ENCODE data around the gene PSORS1C1.
"Not testable (repeated sequence)": the region's sequence is repeated elsewhere in the genome, so short reads cannot be mapped to it uniquely, and the experiment has no call there.

The PSORS1C1 gene, protein sequence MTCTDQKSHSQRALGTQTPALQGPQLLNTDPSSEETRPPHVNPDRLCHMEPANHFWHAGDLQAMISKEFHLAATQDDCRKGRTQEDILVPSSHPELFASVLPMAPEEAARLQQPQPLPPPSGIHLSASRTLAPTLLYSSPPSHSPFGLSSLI

DNA sequence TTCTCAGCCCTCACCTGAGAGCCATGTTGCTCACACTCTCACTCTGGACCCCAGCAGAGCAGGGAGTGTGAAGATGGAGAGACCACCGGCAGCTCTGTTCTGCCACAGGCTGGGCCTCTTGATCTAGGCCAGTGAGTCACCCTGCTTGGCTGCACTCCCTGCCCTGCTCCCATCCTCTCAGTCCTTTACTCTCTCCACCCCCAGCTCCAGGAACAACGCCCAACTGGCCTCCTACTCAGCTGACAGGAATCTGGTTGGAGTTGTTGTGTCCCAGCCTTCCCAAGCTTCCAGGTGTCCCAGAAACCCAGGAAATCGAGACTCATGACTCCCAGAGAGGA is at the start of gene PSORS1C1:
PSORS1C1 (plus strand) TSS at position 260 of the 338 bp plus-strand sequence. CDS start 14,833 bp downstream, outside the sequence.
- ChIA-PET POLR2A (ENCODE audit: low non-redundant PET) (interaction anchor here (0.6 kb wide), 1 partner anchor 27 kb away, joined by 3 read pairs; no protein-coding TSS in a partner anchor), CTCF (interaction anchor here (0.7 to 1.3 kb wide), 4 partner anchors 12 to 380 kb away, joined by 3 to 5 read pairs (median 3); no protein-coding TSS in a partner anchor)
- TF ChIP-seq, protein P1, sequence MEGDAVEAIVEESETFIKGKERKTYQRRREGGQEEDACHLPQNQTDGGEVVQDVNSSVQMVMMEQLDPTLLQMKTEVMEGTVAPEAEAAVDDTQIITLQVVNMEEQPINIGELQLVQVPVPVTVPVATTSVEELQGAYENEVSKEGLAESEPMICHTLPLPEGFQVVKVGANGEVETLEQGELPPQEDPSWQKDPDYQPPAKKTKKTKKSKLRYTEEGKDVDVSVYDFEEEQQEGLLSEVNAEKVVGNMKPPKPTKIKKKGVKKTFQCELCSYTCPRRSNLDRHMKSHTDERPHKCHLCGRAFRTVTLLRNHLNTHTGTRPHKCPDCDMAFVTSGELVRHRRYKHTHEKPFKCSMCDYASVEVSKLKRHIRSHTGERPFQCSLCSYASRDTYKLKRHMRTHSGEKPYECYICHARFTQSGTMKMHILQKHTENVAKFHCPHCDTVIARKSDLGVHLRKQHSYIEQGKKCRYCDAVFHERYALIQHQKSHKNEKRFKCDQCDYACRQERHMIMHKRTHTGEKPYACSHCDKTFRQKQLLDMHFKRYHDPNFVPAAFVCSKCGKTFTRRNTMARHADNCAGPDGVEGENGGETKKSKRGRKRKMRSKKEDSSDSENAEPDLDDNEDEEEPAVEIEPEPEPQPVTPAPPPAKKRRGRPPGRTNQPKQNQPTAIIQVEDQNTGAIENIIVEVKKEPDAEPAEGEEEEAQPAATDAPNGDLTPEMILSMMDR (conservative IDR thresholded peaks at IDR 0.05; ENCODE audit: low read depth), result no peak
- peak; percentile 97 for DNase-seq (ENCODE audit: low spot score)
- peak within 1 kb of the TSS; percentile 93 for H3K27ac ChIP-seq

DNA sequence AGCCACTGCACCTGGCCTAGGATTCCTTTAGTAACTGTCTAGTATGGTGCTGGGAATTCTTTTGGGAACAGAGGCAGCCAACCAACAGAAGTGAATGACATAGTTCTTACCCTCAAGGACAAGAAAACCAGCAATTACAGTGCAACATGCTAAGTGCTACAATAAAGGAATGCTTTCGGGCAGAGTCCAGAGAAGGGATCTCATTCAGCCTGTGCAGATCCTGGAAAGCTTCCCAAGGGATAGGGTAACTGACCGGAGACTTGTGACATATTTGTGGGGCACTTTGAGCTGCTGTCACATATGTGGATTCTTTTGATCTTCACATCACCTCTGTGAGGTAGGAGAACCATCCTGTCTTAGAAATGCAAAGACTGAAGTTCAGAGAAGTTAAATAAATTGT is 49.0 kb upstream of the PSORS1C1 start:
- ChIA-PET POLR2A (ENCODE audit: low non-redundant PET) (no interaction called here), CTCF (interaction anchor here (0.6 kb wide), 1 partner anchor 344 kb away, joined by 3 read pairs; no protein-coding TSS in a partner anchor)
- no peak overlapping the region for H3K27ac ChIP-seq
- TF ChIP-seq, protein P1 (conservative IDR thresholded peaks at IDR 0.05; ENCODE audit: low read depth), result no peak
- DNase-seq (ENCODE audit: low spot score), result no peak

DNA sequence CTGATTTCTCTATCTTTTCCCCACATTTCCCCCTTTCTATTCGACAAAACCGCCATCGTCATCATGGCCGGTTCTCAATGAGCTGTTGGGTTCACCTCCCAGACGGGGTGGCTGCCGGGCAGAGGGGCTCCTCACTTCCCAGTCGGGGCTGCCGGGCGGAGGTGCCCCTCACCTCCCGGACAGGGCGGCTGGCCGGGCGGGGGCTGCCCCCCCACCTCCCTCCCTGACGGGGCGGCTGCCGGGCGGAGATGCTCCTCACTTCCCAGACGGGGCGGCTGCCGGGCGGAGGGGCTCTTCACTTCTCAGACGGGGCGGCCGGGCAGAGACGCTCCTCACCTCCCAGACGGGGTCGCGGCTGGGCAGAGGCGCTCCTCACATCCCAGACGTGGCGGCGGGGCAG is 47.6 kb upstream of the PSORS1C1 start:
- DNase-seq (ENCODE audit: low spot score); POLR2A ChIA-PET (ENCODE audit: low non-redundant PET); H3K27ac ChIP-seq; CTCF ChIA-PET: not testable (repeated sequence)

DNA sequence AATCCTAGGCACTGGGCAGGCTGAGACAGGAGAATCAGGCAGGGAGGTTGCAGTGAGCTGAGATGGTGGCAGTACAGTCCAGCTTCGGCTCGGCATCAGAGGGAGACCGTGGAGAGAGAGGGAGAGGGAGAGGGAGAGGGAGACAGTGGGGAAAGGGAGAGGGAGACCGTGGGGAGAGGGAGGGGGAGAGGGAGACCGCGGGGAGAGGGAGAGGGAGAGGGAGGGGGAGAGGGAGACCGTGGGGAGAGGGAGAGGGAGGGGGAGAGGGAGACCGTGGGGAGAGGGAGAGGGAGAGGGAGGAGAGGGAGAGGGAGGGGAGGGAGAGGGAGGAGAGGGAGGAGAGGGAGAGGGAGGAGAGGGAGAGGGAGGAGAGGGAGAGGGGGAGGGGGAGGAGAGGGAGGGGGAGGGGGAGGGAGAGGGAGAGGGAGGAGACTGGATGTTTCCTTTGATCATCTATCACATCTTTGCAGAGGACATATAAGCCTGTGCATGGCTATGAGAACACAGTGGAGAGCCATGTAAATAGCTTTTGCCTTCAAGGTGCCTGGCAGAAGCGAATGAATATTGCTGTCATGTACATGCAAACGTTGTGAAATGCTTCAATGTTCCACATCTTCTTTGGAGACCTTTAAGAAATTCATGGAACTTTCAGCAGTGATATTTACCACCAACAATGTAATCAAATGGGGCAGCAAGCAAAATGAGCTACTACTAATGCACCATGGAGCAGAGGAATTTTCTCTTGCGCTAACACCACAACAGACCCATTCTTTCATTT is 46.5 kb upstream of the PSORS1C1 start:
- DNase-seq (ENCODE audit: low spot score); POLR2A ChIA-PET (ENCODE audit: low non-redundant PET): not testable (repeated sequence)
- CTCF ChIA-PET, result interaction anchor here (0.6 to 1.9 kb wide), 5 partner anchors 11 to 317 kb away, joined by 3 to 6 read pairs (median 4); no protein-coding TSS in a partner anchor
- peak overlapping the region; percentile 42 for H3K27ac ChIP-seq

DNA sequence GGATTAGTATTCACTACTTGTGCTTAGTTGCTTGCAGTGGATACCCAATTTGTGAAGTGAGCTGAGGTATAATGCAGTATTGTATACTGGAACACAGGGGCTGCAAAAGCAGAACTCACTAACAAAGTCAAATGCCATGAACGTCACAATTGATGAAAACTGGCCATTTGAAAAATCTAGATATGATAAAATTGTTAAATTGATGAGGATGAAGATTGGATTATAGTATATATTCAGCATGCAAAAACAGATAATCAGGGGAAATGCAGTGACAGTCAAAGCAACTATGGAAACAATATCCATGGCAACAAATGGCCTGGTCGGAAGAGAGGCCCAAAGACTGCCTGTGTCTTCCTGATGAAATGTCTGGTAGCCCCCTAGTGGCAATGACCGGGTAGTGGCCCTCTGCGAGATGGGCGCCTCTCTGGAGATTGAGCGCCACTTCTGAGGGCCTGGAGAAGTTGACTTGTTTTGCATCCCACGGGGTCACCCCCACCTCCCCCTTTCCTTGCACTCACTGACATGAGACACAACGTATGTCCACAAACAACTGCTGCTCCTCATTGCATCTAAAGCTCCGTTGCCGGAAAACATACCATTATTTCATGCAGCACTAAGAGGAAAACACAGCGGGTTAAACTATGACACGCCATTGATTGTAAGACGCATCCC is 45.8 kb upstream of the PSORS1C1 start:
- TF ChIP-seq, protein P1 (conservative IDR thresholded peaks at IDR 0.05; ENCODE audit: low read depth), result peak; percentile 91
- no peak overlapping the region for H3K27ac ChIP-seq
- ChIA-PET POLR2A (ENCODE audit: low non-redundant PET) (no interaction called here), CTCF (interaction anchor here (0.6 to 2.1 kb wide), 10 partner anchors 10 to 318 kb away, joined by 3 to 10 read pairs (median 4); no protein-coding TSS in a partner anchor)
- peak; percentile 80 for DNase-seq (ENCODE audit: low spot score)

DNA sequence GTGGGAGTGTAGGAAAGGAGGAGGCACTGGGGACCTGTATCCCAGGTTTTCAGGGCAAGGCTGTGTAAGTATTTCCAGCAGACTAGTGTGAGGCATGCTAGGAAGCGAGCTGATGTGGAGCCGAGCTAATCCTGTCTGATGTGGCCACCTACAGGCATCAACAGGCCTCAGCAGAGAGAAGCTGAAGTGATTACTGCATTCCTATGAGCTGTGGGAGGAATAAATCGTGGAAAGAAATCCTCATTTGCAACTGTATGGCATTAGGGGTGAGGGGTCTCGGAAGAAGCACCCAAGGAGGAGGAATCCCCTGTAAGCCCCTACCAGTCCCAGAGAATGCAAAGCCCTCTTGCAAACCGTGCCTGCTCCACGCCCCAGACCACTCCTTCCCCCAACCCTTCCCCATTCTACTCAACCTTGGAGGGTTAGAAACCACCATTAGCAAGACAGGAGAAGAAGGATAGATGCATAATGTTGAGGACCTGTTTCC is 43.8 kb upstream of the PSORS1C1 start:
- ChIA-PET CTCF (interaction anchor here (0.5 to 2.1 kb wide), 14 partner anchors 9 to 257 kb away, joined by 3 to 24 read pairs (median 5); partner anchors contain the start of gene VARS2), POLR2A (ENCODE audit: low non-redundant PET) (interaction anchor here (1.0 kb wide), 1 partner anchor 157 kb away, joined by 3 read pairs; the partner anchor contains the start of gene VARS2)
- H3K27ac ChIP-seq, result peak overlapping the region; percentile 33
- peak; percentile 72 for DNase-seq (ENCODE audit: low spot score)
- TF ChIP-seq, protein P1 (conservative IDR thresholded peaks at IDR 0.05; ENCODE audit: low read depth), result peak; percentile 80

DNA sequence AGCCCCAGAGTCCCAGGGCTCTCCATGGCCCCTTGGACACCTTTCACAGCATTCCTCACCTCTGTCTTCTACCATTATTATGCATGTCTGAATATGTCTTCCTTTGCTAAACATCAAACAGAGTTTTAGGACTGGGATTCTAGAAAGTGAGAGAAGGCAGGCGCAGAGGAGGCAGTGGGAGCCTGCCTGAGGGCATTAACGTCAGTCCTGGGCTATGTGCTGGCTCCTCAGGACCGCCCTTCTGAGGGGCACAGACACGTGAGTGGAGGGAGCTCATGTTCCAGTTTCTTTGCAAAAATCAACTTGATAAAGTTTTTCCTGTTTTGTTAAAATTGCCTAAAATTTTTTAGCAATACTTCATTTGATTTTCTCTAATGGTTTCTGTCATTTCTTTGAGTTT is 40.2 kb upstream of the PSORS1C1 start:
- ChIA-PET POLR2A (ENCODE audit: low non-redundant PET) (no interaction called here), CTCF (interaction anchor here (0.5 kb wide), 1 partner anchor 184 kb away, joined by 6 read pairs; no protein-coding TSS in a partner anchor)
- DNase-seq (ENCODE audit: low spot score), result no peak
- no peak overlapping the region for H3K27ac ChIP-seq
- TF ChIP-seq, protein P1 (conservative IDR thresholded peaks at IDR 0.05; ENCODE audit: low read depth), result no peak
